OCI-LY7 (cell line): ENCODE results near the gene LRP1B.

Experiments
- EZH2phosphoT487 ChIP-seq: fragments of 200-600 bp; sonication (generic); IDR thresholded peaks from 2 replicates; pipeline ENCODE4 v1.6.1; 2018; ENCODE audit warnings: low read depth, borderline replicate concordance, mild to moderate bottlenecking, mixed run types, antibody characterized with exemption, low read length, moderate library complexity, mixed read lengths
- TF ChIP-seq, protein P1 (sequence below): fragments of 200-600 bp; sonication (generic); conservative IDR thresholded peaks from 2 replicates; pipeline ENCODE4 v1.5.1; 2014; ENCODE audit warnings: mild to moderate bottlenecking, antibody characterized with exemption, low read length, moderate library complexity, mixed read lengths

DNA sequence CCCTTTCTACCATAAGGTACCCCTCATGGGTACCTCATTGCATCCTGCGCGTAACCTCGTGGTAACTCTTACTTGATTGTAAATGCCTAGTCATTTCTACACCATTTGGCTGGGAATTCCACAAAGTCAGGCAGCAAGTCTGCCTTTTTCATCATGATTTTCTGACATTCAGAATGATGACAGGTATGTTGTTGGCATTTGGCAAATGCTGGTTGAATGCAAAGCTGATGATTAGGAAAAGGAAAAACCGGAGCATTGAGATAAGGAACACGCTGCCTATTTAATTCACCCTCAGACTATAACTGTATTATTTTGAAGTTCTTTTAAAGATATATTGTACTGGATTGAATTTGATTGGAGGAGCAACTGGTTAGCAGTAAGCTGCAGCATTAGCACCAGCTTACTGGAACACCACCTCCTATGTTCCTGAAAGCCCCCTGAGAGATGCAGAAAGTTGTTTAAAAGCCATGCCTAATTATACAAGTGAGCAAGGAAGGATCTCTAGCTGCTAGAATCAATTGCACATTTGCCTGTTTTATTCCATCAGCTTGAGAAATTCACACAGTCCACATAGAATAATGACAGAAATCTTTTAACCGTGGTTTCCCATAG, 520.1 kb downstream of the LRP1B start:
- TF ChIP-seq, protein P1, sequence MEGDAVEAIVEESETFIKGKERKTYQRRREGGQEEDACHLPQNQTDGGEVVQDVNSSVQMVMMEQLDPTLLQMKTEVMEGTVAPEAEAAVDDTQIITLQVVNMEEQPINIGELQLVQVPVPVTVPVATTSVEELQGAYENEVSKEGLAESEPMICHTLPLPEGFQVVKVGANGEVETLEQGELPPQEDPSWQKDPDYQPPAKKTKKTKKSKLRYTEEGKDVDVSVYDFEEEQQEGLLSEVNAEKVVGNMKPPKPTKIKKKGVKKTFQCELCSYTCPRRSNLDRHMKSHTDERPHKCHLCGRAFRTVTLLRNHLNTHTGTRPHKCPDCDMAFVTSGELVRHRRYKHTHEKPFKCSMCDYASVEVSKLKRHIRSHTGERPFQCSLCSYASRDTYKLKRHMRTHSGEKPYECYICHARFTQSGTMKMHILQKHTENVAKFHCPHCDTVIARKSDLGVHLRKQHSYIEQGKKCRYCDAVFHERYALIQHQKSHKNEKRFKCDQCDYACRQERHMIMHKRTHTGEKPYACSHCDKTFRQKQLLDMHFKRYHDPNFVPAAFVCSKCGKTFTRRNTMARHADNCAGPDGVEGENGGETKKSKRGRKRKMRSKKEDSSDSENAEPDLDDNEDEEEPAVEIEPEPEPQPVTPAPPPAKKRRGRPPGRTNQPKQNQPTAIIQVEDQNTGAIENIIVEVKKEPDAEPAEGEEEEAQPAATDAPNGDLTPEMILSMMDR = no peak
- no peak for TF ChIP-seq EZH2phosphoT487
